Fibroblast of lung (primary cell): ENCODE data around the gene CTSA. TPM values are rescaled to one million over a fixed set of nuclear protein-coding genes. Genes with fewer than 3 reads are reported as not detected.

ENCODE experiments used
- DNase-seq, 2 donors: peaks; one replicate each; pipeline versions ENCODE4 v3.0.0 to v3.0.0-alpha.2; 2010; ENCODE audit warnings: low read depth in 2 of 2
- H2AFZ ChIP-seq: 2 replicates; pipeline ENCODE4 v1.5.1; 2012; ENCODE audit warnings: low read length, control low read depth, inconsistent platforms
- H3K27ac ChIP-seq: 2 replicates; pipeline ENCODE4 v1.5.1; 2011; ENCODE audit warnings: low read length, control low read depth; ENCODE audit not compliant: insufficient read depth
- H3K27me3 ChIP-seq: 2 replicates; pipeline ENCODE4 v1.5.1; 2011; ENCODE audit warnings: mild to moderate bottlenecking, low read length; ENCODE audit not compliant: control insufficient read depth, insufficient read depth
- H3K36me3 ChIP-seq: 2 replicates; pipeline ENCODE4 v1.5.1; 2011; ENCODE audit warnings: low read length; ENCODE audit not compliant: control insufficient read depth, insufficient read depth
- H3K4me1 ChIP-seq: 2 replicates; pipeline ENCODE4 v1.5.1; 2011; ENCODE audit warnings: low read length; ENCODE audit not compliant: control insufficient read depth, insufficient read depth; ENCODE audit errors: extremely low read depth
- H3K4me2 ChIP-seq: 2 replicates; pipeline ENCODE4 v1.5.1; 2011; ENCODE audit warnings: low read length, control low read depth; ENCODE audit not compliant: insufficient read depth; ENCODE audit errors: extremely low read depth
- H3K4me3 ChIP-seq, 4 experiments: fragments of 200-600 bp in 1 of 4; sonication (generic) in 1 of 4; replicated peaks in 1 of 4; 2 replicates each; pipeline ENCODE4 v1.5.1; 2011 to 2016; ENCODE audit warnings: low read length in 4 of 4, low read depth in 3 of 4, mild to moderate bottlenecking in 3 of 4, control low read depth in 2 of 4, inconsistent platforms in 1 of 4, mixed read lengths in 1 of 4; ENCODE audit not compliant: insufficient read depth in 1 of 4; ENCODE audit errors: control extremely low read depth in 1 of 4
- H3K79me2 ChIP-seq: 2 replicates; pipeline ENCODE4 v1.5.1; 2012; ENCODE audit warnings: mild to moderate bottlenecking, low read length, inconsistent platforms; ENCODE audit not compliant: control insufficient read depth, insufficient read depth
- H3K9ac ChIP-seq: 2 replicates; pipeline ENCODE4 v1.5.1; 2011; ENCODE audit warnings: mild to moderate bottlenecking, low read length, control low read depth; ENCODE audit not compliant: insufficient read depth
- H3K9me3 ChIP-seq: 2 replicates; pipeline ENCODE4 v1.5.1; 2012; ENCODE audit warnings: low read depth, low read length; ENCODE audit not compliant: control insufficient read depth, insufficient read depth
- H4K20me1 ChIP-seq: 2 replicates; pipeline ENCODE4 v1.5.1; 2011; ENCODE audit warnings: low read length; ENCODE audit not compliant: control insufficient read depth, insufficient read depth; ENCODE audit errors: extremely low read depth
- CTCF ChIP-seq, 2 donors: IDR thresholded peaks in 1 of 2; conservative IDR thresholded peaks in 1 of 2; 1 replicate in 1 of 2; 2 replicates in 1 of 2; pipeline ENCODE4 v1.5.1; 2011 to 2012; ENCODE audit warnings: low read length in 2 of 2, control low read depth in 1 of 2, inconsistent platforms in 1 of 2, low read depth in 1 of 2, mild to moderate bottlenecking in 1 of 2
- EZH2 ChIP-seq: IDR thresholded peaks from 2 replicates; pipeline ENCODE4 v1.5.1; 2012; ENCODE audit warnings: low read length, control low read depth, mild to moderate bottlenecking; ENCODE audit errors: missing control alignments
- polyA plus RNA-seq, 2 donors: library from polyadenylated mRNA; depleted of rRNA in 1 of 2; stranded (reverse) in 1 of 2; unstranded in 1 of 2; fragments of >200 nt; gene quantifications; 2 replicates each; pipeline ENCODE4 v1.2.1, GENCODE V29; 2011 to 2012; ENCODE audit warnings: missing spikeins in 1 of 2
- total RNA-seq: library from RNA; depleted of rRNA; stranded (reverse); fragments of >200 nt; gene quantifications from 2 replicates; pipeline ENCODE4 v1.2.1, GENCODE V29; 2014

The CTSA gene
- total and polyA plus RNA-seq, 2 donors (not counting 1 experiment from before 2014, with no cell fraction given): 116 to 364 TPM

GRCh38 chr20:45935416-45936046, 44.4 kb downstream of the CTSA start:
- H3K79me2 ChIP-seq: peaks cover 27% of the 10 kb centered on the region
- H3K27me3 ChIP-seq: no peaks in the 10 kb centered on the region
- DNase-seq: peak in 1 of 2 donors; percentile 32
- no peak for TF ChIP-seq EZH2
- TF ChIP-seq CTCF (conservative IDR thresholded peaks at IDR 0.05 in 1 of 2, IDR thresholded peaks at IDR 0.05 in 1 of 2; ENCODE audit: low read depth in 1 of 2, low read length in 2 of 2): no peak
- H2AFZ ChIP-seq: peak overlapping the region; percentile 73
- peak overlapping the region; percentile 75 for H3K9ac ChIP-seq
- H3K27ac ChIP-seq: peak overlapping the region; percentile 82
- H4K20me1 ChIP-seq: no peaks in the 10 kb centered on the region
- no peaks in the 10 kb centered on the region for H3K9me3 ChIP-seq
- peak overlapping the region; percentile 96 for H3K4me2 ChIP-seq
- peaks cover 6% of the 10 kb centered on the region for H3K4me1 ChIP-seq
- H3K36me3 ChIP-seq: peaks cover 15% of the 10 kb centered on the region
- H3K4me3 ChIP-seq: peak overlapping the region; percentile 57 to 87 (median 67)

- Histone ChIP-seq H2AFZ (no peak overlapping the region), H3K27ac (peak overlapping the region; percentile 67), H3K27me3 (no peaks in the 10 kb centered on the region), H3K4me1 (peaks cover 6% of the 10 kb centered on the region), H3K79me2 (peaks cover 27% of the 10 kb centered on the region), H3K4me2 (no peak overlapping the region), H3K9ac (no peak overlapping the region), H3K4me3 (no peak overlapping the region), H4K20me1 (no peaks in the 10 kb centered on the region), H3K36me3 (peaks cover 22% of the 10 kb centered on the region), H3K9me3 (no peaks in the 10 kb centered on the region)
- TF ChIP-seq EZH2: no peak
- TF ChIP-seq CTCF (conservative IDR thresholded peaks at IDR 0.05 in 1 of 2, IDR thresholded peaks at IDR 0.05 in 1 of 2; ENCODE audit: low read depth in 1 of 2, low read length in 2 of 2): no peak
- DNase-seq: peak in 1 of 2 donors; percentile 51
These were observed 46.6 kb downstream of the CTSA start for GRCh38 chr20:45937765-45938164.

GRCh38 chr20:45938727-45939438, 47.7 kb downstream of the CTSA start:
- Histone ChIP-seq H3K36me3 (peaks cover 30% of the 10 kb centered on the region), H3K4me2 (no peak overlapping the region), H3K27ac (no peak overlapping the region), H4K20me1 (no peaks in the 10 kb centered on the region), H3K4me3 (no peak overlapping the region), H3K9ac (no peak overlapping the region), H3K27me3 (no peaks in the 10 kb centered on the region), H3K4me1 (peaks cover 2% of the 10 kb centered on the region), H3K9me3 (no peaks in the 10 kb centered on the region), H2AFZ (no peak overlapping the region), H3K79me2 (peaks cover 17% of the 10 kb centered on the region)
- no peak for TF ChIP-seq CTCF (conservative IDR thresholded peaks at IDR 0.05 in 1 of 2, IDR thresholded peaks at IDR 0.05 in 1 of 2; ENCODE audit: low read depth in 1 of 2, low read length in 2 of 2)
- no peak for TF ChIP-seq EZH2
- no peak for DNase-seq
